NCI-H2107 (cell line): ENCODE results near the gene PARD3.
"Not testable (repeated sequence)": the region's sequence is repeated elsewhere in the genome, so short reads cannot be mapped to it uniquely, and the experiment has no call there.

Source experiments
- DNase-seq: peaks from one replicate; lab custom pipeline; 2025; lab: John Stamatoyannopoulos, UW

PARD3 gene

DNA sequence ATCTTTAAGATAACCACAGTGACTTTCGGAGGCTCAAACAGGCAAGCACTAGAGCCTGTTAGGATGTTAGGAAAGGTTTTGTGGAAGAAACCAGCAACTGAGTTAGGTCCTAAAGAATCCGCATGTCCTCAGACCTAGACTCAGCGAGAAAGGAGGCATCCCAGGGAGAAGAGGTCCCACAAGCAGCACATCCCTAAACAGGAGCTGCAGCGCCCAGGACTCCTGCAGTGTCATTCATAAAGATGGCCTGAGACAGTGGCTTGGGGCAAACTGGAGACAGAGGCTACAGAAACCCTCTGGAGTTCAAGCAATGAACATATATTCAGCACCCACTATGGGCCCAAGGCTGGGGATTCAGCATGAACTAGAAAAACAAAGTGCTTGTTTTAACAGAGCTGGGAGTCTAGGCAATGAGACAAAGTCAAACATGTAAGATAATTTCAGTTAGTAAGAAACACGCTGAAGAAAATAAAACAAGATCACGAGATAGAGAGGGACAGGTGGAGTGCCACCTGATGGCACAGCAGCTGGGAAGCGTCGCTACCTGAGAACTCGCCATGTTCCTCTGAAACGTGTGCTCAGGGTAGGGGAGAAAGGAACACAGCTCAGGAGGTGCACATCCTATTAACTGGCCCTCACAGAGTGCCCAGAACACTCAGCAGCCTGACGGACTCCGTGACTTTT is 48.1 kb downstream of the PARD3 start:
- DNase-seq, result no peak

DNA sequence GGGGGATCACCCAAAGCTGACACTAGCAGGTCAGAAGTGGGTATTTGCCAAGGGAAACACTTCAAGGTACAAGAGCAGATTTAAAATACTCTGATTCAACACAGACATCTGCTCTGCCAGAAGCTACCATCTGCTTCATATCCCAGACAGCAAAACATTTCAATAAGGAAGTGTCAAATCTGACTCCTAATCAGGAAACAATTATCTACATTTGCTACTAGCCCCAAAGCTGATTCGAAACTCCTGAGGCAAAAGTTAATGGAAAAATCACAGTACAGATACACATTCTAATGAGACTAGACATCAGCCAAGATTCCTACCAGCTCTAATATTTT is 48.9 kb downstream of the PARD3 start:
- DNase-seq, result no peak

GRCh38 chr10:34764472-34764946 is 50.6 kb downstream of the PARD3 start:
- no peak for DNase-seq

GRCh38 chr10:34762603-34763299 is 52.3 kb downstream of the PARD3 start:
- DNase-seq, result no peak

DNA sequence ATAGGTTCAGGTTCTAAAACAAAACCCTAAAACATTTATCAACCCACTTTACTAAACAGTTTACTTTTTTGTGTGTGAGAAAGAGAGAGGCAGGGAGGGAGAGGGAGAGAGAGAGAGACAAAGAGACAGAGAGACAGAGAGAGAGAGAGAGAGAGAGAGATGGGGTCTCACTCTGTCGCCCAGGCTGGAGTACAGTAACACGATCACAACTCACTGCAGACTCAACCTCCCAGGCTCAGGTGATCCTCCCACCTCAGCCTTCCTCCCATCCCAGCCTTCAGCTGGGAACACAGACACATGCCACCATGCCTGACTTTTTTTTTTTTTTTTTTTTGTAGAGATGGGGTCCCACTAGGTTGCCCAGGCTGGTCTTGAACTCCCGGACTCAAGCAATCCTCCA is 52.9 kb downstream of the PARD3 start:
- no peak for DNase-seq

DNA sequence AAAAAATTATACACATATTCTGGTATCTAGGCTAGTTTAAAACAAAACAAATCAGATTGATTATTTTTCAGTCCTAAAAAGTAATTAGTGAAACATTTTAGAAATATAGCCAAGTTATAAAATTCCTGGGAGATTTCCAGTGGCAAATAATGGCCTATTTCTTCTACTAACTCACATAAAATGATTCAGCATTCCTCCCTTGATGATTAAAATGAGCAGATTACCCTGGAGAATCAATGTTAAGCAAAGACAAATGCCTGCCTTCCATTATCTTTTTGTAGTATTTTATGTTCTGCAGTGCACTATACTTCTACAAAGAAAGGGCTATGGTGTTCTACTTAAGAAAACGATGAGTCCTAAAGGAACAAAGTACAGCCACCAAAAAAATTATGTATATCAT is 53.6 kb downstream of the PARD3 start:
- DNase-seq, result no peak

DNA sequence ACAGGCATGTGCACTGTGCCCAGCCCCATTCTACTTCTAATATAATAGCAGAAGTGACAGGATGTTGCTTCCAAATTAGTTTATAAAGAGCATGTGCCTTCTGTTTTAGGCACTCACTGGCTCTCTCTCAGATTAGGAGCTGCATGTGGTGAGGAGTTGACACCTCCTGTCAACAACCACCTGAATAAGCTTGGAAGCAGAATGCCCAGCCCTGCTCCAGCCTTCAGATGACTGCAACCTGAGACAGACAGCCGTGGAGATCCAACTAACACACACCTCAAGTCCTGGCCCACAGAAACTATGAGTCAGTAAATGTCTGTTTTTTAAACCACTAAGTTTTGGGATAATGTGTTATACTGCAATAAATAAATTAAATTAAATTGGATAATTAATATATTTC is 54.5 kb downstream of the PARD3 start:
- no peak for DNase-seq

DNA sequence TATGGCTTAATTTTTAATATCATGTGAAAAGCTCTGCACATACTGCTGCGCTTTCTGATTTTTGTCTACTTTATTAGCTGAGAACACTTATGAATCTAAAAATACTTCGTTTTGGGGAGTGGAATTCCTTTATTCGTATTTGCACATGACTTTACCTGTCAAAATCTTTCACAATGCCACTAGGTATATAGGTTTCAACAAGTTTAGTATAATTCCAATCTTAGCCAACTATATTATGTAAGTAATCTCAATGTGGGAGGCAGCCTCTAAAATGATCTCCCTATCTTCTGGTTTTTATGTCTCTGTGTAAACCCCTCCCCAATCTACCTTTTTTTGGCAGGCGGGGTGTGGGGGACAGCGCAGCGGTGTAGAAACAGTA is 55.3 kb downstream of the PARD3 start:
- DNase-seq, result no peak

GRCh38 chr10:34759161-34759836 is 55.8 kb downstream of the PARD3 start:
- DNase-seq, result no peak

DNA sequence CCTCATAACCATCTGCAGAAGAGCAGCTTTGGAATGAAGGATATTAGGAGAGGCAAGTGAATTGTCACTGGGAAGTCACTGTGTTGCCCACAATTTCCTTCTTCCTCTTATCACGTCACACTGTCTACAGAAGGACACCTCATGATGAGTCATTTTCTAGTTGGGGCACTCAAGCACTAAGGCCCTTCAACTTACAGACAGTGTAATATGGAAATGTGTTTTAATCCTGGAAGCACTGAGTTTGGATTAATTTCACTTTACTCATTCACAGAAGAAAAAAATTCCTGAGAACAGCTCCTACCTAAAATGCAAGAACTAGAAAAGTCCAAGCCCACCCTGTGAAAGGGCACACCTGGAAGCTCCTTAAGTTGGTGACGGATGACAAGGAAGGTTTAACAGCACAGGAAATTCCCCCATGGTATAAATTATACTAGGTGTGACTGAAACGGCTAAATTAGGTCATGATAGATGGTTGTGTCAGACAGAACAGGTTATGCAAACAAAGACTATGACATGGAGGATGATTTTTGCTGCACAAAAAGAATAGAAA is 56.6 kb downstream of the PARD3 start:
- no peak for DNase-seq

DNA sequence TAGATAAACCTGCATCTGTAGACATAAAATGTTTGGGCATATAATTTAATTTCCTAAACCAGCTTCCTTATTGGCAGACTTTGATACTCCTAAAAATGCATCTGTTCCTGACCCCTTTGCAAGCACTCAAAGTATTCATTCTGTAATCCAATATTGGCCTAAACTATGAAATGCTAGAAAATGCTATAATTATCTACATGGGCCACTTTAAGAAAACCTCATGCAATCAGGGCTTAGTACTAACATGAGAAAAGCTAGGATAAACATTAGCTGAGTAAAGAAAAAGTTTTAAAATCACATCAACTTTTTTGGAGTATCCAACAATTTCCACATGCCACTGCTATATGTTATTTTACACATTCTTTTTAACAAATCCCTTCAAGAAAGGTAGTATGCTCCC is 57.2 kb downstream of the PARD3 start:
- no peak for DNase-seq

DNA sequence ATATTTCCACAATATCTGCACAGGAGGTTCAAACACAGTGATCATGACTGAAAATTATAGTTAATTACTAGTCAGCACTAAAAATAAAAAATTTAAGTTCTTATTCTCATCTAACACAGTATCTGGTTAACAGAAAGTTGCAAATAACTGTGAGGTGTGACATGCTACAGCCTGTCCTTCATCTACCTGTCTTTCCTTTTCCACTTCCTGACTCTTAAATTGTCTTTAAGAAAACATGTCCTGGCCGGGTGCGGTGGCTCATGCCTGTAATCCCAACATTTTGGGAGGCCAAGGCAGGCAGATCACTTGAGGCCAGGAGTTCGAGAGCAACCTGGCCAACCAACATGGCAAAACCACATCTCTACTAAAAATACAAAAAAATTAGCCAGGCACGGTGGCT is 57.9 kb downstream of the PARD3 start:
- DNase-seq, result not testable (repeated sequence)

- no peak for DNase-seq
Measured at GRCh38 chr10:34756584-34756983, 58.5 kb downstream of the PARD3 start.

DNA sequence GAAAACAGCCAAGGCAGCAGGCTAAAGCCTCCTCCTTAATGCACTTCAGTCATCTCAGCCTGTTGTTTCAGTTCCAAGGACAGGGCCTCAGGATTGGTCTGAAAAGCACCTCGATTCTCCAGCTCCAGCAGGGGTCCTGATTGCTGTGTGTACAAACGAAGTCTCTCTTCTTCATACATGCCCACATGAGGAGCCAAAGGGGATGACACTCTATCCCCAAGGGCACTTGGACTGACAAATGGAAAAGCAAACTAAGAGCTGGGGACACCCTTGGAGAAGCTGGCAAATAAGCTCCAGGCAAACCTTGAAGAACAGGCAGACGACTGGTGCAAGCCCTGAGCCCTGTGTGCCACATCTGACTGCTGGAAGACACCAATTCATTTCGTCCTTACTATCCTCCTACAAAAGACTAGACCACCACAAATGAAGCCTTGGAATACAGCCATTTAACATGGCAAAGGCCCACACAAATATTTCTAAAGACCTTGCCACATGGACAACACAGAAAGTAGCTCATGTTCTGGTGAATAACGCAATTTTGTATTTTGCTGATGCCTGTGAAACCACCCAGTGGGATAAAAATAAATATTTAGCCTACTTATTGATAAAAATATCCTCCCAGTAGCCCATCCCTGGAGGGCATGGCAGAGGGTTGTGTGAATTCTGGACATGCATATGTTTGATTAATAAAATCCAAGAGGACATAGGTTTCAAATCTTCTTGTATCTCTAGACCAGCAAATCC is 61.9 kb downstream of the PARD3 start:
- DNase-seq, result no peak

- no peak for DNase-seq
Measured at GRCh38 chr10:34751272-34751671, 63.8 kb downstream of the PARD3 start.

DNA sequence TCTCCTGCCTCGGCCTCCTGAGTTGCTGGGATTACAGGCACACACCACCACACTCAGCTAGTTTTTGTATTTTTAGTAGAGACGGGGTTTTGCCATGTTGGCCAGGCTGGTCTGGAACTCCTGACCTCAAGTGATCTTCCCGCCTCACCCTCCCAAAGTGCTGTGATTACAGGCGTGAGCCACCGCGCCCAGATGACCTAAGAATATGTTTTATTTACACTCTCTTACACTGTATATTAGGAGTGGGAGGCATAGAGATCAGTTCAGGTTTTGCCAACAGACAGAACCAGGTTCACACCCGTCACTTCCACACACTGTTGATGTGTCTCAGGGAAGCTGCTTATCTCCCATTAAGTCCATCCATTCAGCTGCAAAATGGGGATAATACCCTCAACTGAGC is 64.3 kb downstream of the PARD3 start:
- not testable (repeated sequence) for DNase-seq

DNA sequence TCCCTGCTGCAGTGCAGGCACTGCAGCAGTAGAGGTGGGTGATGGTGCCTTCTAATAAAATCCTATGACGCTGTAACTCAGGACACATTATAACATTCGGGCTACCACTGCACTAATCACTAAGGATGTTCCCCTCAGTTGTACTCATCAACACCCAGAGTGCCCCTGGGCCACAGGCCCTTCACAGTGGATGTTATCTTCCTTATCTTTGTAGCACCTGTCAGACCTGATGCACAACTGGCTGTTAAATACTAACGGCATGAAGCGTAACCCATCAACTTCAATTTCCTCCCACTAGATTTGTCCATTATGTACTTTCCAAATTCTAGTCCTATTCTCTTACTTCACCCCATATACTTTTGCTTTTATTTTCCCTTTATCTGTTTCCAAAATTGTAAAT is 66.3 kb downstream of the PARD3 start:
- no peak for DNase-seq

DNA sequence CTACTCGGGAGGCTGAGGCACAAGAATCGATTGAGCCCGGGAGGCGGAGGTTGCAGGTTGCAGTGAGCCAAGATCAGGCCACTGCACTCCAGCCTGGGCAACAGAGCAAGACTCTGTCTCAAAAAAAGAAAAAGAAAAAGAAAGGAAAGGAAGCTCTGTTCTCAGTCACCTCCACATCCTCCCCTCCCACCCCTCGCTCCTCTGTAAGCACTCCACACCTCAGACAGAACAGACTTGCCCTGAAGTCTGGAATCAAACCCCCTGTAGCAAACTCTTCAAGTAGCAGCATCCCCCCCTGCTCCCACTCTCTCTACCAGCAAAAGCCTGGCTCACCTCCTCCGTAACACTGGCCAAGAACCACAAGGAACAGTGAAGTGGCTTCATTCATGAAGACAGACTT is 66.7 kb downstream of the PARD3 start:
- no peak for DNase-seq

GRCh38 chr10:34746094-34746493 is 69.0 kb downstream of the PARD3 start:
- no peak for DNase-seq

DNA sequence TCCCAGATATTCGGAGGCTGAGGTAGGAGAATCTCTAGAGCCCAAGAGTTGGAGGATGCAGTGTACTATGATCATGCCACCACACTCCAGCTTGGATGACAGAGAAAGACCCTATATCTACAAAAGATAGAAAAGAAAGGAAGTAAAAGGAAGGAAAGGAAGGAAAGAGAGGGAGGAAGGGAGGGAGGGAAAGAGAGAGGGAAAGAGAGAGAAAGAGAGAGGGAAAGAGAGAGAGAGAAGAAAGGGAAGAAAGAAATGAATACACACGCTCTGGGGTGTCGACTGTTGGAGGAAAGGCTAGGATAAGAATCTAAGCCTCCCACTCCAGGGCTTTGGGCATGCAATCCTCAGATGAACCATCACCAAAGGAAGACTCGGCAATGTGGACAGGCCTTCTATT is 69.9 kb downstream of the PARD3 start:
- no peak for DNase-seq

DNA sequence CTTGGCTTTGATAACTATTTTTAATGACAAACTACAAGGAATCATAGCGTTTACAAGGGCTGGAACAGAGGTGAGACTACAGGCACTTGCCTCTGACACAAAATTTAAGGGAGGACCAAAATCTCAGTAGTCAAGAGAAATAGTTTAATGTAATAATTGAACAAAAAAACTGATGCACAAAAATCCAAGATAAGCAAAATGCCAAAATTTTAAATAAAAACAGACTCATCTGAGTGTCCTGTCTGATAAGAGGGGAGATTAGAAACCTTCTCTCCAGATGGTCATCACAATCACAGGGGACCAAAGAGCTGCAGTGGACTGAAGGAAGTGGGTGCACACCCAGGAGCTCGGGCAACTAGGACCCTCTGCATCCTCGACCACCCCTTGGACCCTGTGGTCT is 70.5 kb downstream of the PARD3 start:
- DNase-seq, result no peak

- DNase-seq, result no peak
Measured at GRCh38 chr10:34743814-34744213, 71.3 kb downstream of the PARD3 start.
